HepG2 (cell line): Measurements from ENCODE around the gene CMIP. TPM values are rescaled to one million over a fixed set of nuclear protein-coding genes. Genes with fewer than 3 reads are reported as not detected.

Experiments
- CCDC6 ChIP-seq: sonication (generic); formaldehyde crosslinking; IDR thresholded peaks from 2 replicates; pipeline ENCODE4 v1.8.1; 2022; ENCODE audit warnings: mild to moderate bottlenecking, missing genetic modification reagents, moderate library complexity
- CREBL2 ChIP-seq: sonication (generic); formaldehyde crosslinking; IDR thresholded peaks from 2 replicates; pipeline ENCODE4 v1.8.1; 2023; ENCODE audit warnings: missing genetic modification reagents, mild to moderate bottlenecking, borderline replicate concordance
- CTCF ChIP-seq: sonication (generic); formaldehyde crosslinking; IDR thresholded peaks from 2 replicates; pipeline ENCODE4 v1.5.0; 2020; ENCODE audit warnings: mild to moderate bottlenecking, missing genetic modification reagents, moderate library complexity
- DNMT1 ChIP-seq: sonication (generic); formaldehyde crosslinking; IDR thresholded peaks from 2 replicates; pipeline ENCODE4 v1.5.1; 2020; ENCODE audit warnings: mild to moderate bottlenecking, missing genetic modification reagents
- DNMT3B ChIP-seq: conservative IDR thresholded peaks from 2 replicates; pipeline ENCODE4 v1.6.1; 2016; ENCODE audit warnings: missing biosample characterization, control low read depth
- HNRNPK ChIP-seq: fragments of 200-400 bp; formaldehyde crosslinking; IDR thresholded peaks from 2 replicates; pipeline ENCODE4 v1.6.1; 2018; ENCODE audit warnings: low read length, low read depth, moderate library complexity, mild to moderate bottlenecking; ENCODE audit not compliant: poor library complexity, severe bottlenecking
- MXD4 ChIP-seq: IDR thresholded peaks from 2 replicates; pipeline ENCODE4 v1.6.1; 2016; ENCODE audit warnings: mild to moderate bottlenecking, missing biosample characterization, missing genetic modification reagents
- MYPOP ChIP-seq: sonication (generic); formaldehyde crosslinking; IDR thresholded peaks from 2 replicates; pipeline ENCODE4 v1.8.1; 2023; ENCODE audit warnings: mild to moderate bottlenecking, moderate library complexity, missing genetic modification reagents
- PBX3 ChIP-seq: sonication (generic); formaldehyde crosslinking; IDR thresholded peaks from 2 replicates; pipeline ENCODE4 v1.8.1; 2023; ENCODE audit warnings: missing genetic modification reagents, inconsistent platforms, borderline replicate concordance
- RBFOX2 ChIP-seq: fragments of 200-400 bp; formaldehyde crosslinking; IDR thresholded peaks from 2 replicates; pipeline ENCODE4 v1.6.1; 2017; ENCODE audit warnings: low read depth, mild to moderate bottlenecking, low read length
- REPIN1 ChIP-seq: sonication (generic); formaldehyde crosslinking; IDR thresholded peaks from 2 replicates; pipeline ENCODE4 v1.8.0; 2022; ENCODE audit warnings: missing genetic modification reagents, low read depth, mild to moderate bottlenecking, borderline replicate concordance
- THAP8 ChIP-seq: sonication (generic); formaldehyde crosslinking; IDR thresholded peaks from 2 replicates; pipeline ENCODE4 v1.5.1; 2020; ENCODE audit warnings: missing genetic modification reagents, mild to moderate bottlenecking, borderline replicate concordance
- TMF1 ChIP-seq: sonication (generic); formaldehyde crosslinking; IDR thresholded peaks from 2 replicates; pipeline ENCODE4 v1.8.1; 2022; ENCODE audit warnings: low read depth, missing genetic modification reagents
- ZFP36 ChIP-seq: fragments of 150-350 bp; IDR thresholded peaks from 2 replicates; pipeline ENCODE4 v1.6.1; 2018; ENCODE audit warnings: borderline replicate concordance, low read length, low read depth; ENCODE audit not compliant: partially characterized antibody
- ZFP91 ChIP-seq: sonication (generic); formaldehyde crosslinking; IDR thresholded peaks from 2 replicates; pipeline ENCODE4 v1.9.0; 2022; ENCODE audit warnings: missing genetic modification reagents, mild to moderate bottlenecking, borderline replicate concordance
- ZNF143 ChIP-seq: sonication (generic); formaldehyde crosslinking; IDR thresholded peaks from 2 replicates; pipeline ENCODE4 v1.4.0; 2020; ENCODE audit warnings: missing genetic modification reagents
- ZNF230 ChIP-seq: sonication (generic); formaldehyde crosslinking; IDR thresholded peaks from 2 replicates; pipeline ENCODE4 v1.4.0; 2020; ENCODE audit warnings: mild to moderate bottlenecking, missing genetic modification reagents
- ZNF317 ChIP-seq: sonication (generic); formaldehyde crosslinking; IDR thresholded peaks from 2 replicates; pipeline ENCODE4 v1.5.0; 2020; ENCODE audit warnings: mild to moderate bottlenecking, missing genetic modification reagents
- ZNF34 ChIP-seq: sonication (generic); formaldehyde crosslinking; IDR thresholded peaks from 2 replicates; pipeline ENCODE4 v1.4.0; 2020; ENCODE audit warnings: mild to moderate bottlenecking, missing genetic modification reagents, borderline replicate concordance
- ZNF644 ChIP-seq: IDR thresholded peaks from 2 replicates; pipeline ENCODE4 v1.6.1; 2016; ENCODE audit warnings: low read depth
- ZNF75D ChIP-seq: sonication (generic); formaldehyde crosslinking; IDR thresholded peaks from 2 replicates; pipeline ENCODE4 v1.8.1; 2023; ENCODE audit warnings: missing genetic modification reagents, mild to moderate bottlenecking, borderline replicate concordance
- ZNF879 ChIP-seq: sonication (generic); formaldehyde crosslinking; IDR thresholded peaks from 2 replicates; pipeline ENCODE4 v1.8.1; 2023; ENCODE audit warnings: missing genetic modification reagents
- ZSCAN20 ChIP-seq: sonication (generic); formaldehyde crosslinking; IDR thresholded peaks from 2 replicates; pipeline ENCODE4 v1.4.0; 2020; ENCODE audit warnings: missing genetic modification reagents, mild to moderate bottlenecking, borderline replicate concordance
- polyA plus RNA-seq, 8 experiments: library from polyadenylated mRNA; depleted of rRNA in 3 of 8; stranded (reverse) in 7 of 8; unstranded in 1 of 8; fragments of >200 nt; fragmentation: Illumina TruSeq in 4 of 8; extraction: Trizol in 4 of 8; gene quantifications; 2 replicates each; pipeline versions ENCODE4 v1.2.1 to v1.2.3, GENCODE V29; 2011 to 2016; ENCODE audit warnings: low read depth in 4 of 8, missing spikeins in 1 of 8, mixed read lengths in 1 of 8; ENCODE audit not compliant: insufficient read depth in 1 of 8
- total RNA-seq, 5 experiments: library from RNA; depleted of rRNA; stranded (reverse); fragments of >200 nt; fragmentation: Illumina TruSeq; extraction: Trizol; gene quantifications; 2 replicates each; pipeline ENCODE4 v1.2.3, GENCODE V29; 2016; ENCODE audit warnings: low read depth in 1 of 5

The CMIP gene
- total and polyA plus RNA-seq, 2 of the 13 experiments (the other 11 are each of a cell fraction or from before 2014, with no cell fraction given) = 10.9 to 18.1 TPM

- TF ChIP-seq ZFP91 (CRISPR knock-in tag) (peak; percentile 63; the same call in 1 of the 2 replicates), DNMT3B (no peak), DNMT1 (CRISPR knock-in tag) (no peak), CREBL2 (no peak), RBFOX2 (peak; percentile 51; the same call in 1 of the 2 replicates), THAP8 (CRISPR knock-in tag) (no peak), ZNF143 (CRISPR knock-in tag) (no peak), ZFP36 (no peak), ZNF644 (CRISPR knock-in tag) (no peak), ZNF34 (no peak), PBX3 (CRISPR knock-in tag) (no peak), ZNF75D (CRISPR knock-in tag) (no peak), HNRNPK (no peak), REPIN1 (no peak), ZSCAN20 (no peak), CTCF (CRISPR knock-in tag) (no peak), CCDC6 (no peak), ZNF317 (no peak), ZNF879 (CRISPR knock-in tag) (no peak), MYPOP (0 out of 2 replicates have a peak, but pooled peaks have one; percentile 48), MXD4 (no peak), ZNF230 (CRISPR knock-in tag) (no peak), TMF1 (CRISPR knock-in tag) (no peak)
Measured at GRCh38 chr16:81443688-81444447, 740 bp upstream of the CMIP start (continued).
